ACC112 (cell line): Measurements from ENCODE around the gene VANGL2.
A peak's percentile ranks its signal among the peaks of the same experiment; 100 is the strongest.

ENCODE experiments used
- H2AFZ ChIP-seq: fragments of 200-600 bp; sonication (generic); one replicate; pipeline ENCODE4 v1.6.0; 2017; ENCODE audit warnings: antibody characterized with exemption, low read length; ENCODE audit not compliant: unreplicated experiment
- H3K27ac ChIP-seq: fragments of 200-600 bp; sonication (generic); 2 replicates; pipeline ENCODE4 v1.5.1; 2014; ENCODE audit warnings: low read depth, mild to moderate bottlenecking, antibody characterized with exemption, low read length, moderate library complexity
- H3K27me3 ChIP-seq: fragments of 200-600 bp; sonication (generic); 2 replicates; pipeline ENCODE4 v1.6.1; 2014; ENCODE audit warnings: mild to moderate bottlenecking, antibody characterized with exemption, low read length, moderate library complexity, mixed read lengths; ENCODE audit not compliant: insufficient read depth
- H3K36me3 ChIP-seq: fragments of 200-600 bp; sonication (generic); 2 replicates; pipeline ENCODE4 v1.6.1; 2016; ENCODE audit warnings: mild to moderate bottlenecking, antibody characterized with exemption, low read length, moderate library complexity, mixed read lengths; ENCODE audit not compliant: insufficient read depth
- H3K4me1 ChIP-seq: fragments of 200-600 bp; sonication (generic); one replicate; pipeline ENCODE4 v1.6.1; 2016; ENCODE audit warnings: low read length, mixed read lengths; ENCODE audit not compliant: insufficient read depth, unreplicated experiment, control insufficient read depth
- H3K4me3 ChIP-seq: fragments of 200-600 bp; sonication (generic); 2 replicates; pipeline ENCODE4 v1.5.1; 2014; ENCODE audit warnings: mild to moderate bottlenecking, low read depth, low read length
- H3K79me2 ChIP-seq: fragments of 200-600 bp; sonication (generic); one replicate; pipeline ENCODE4 v1.6.0; 2016; ENCODE audit warnings: low read length; ENCODE audit not compliant: control insufficient read depth, unreplicated experiment, insufficient read depth

Gene VANGL2

DNA sequence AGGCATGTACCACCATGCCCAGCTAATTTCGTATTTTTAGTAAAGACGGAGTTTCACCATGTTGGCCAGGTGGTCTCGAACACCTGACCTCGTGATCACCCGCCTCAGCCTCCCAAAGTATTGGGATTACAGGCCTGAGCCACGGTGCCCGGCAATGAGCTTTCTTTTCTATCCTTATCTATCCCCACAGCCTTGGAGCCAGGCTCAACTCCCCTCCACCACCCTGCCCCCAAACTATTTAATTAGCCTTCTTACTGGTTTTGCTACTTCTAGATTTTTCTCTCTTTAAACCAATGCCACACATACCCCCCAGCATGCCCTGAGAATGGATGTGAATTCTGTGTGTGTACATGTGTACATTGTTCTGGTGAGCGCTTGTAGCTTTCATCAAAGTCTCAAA is 5.7 kb upstream of the VANGL2 start:
- Histone ChIP-seq H3K27me3 (peaks cover 82% of the 10 kb centered on the region), H3K27ac (no peak overlapping the region), H2AFZ (no peak overlapping the region), H3K4me1 (no peaks in the 10 kb centered on the region), H3K4me3 (no peak overlapping the region), H3K79me2 (no peaks in the 10 kb centered on the region), H3K36me3 (no peaks in the 10 kb centered on the region)

DNA sequence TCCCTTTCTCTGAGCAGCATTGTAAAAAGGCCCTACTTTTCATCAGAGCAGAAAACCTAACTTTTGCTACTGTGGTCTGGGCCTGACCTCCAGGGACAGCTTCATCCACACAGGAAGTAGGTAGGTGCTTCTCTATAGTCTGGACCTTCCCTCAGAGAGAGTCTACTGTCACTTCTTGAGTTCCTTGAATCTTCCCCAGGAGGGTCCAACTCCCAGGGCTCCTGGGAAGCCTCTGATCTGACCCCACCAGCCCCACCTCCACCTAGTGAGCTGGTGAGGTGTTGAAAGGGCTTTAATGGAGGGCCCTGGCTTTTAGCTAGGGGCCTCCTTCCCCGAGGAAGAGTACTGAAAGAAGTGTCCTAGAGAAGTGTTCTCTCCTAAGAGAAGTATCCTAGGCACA is 2.7 kb upstream of the VANGL2 start:
- H3K79me2 ChIP-seq = no peaks in the 10 kb centered on the region
- peaks cover 85% of the 10 kb centered on the region for H3K27me3 ChIP-seq
- no peak overlapping the region for H2AFZ ChIP-seq
- H3K27ac ChIP-seq = no peak overlapping the region
- H3K4me1 ChIP-seq = no peaks in the 10 kb centered on the region
- H3K4me3 ChIP-seq = no peak overlapping the region
- H3K36me3 ChIP-seq = no peaks in the 10 kb centered on the region

GRCh38 chr1:160398823-160399222 is 1.5 kb upstream of the VANGL2 start:
- H3K36me3 ChIP-seq = no peaks in the 10 kb centered on the region
- no peaks in the 10 kb centered on the region for H3K79me2 ChIP-seq
- H3K27ac ChIP-seq = no peak overlapping the region
- no peak overlapping the region for H3K4me3 ChIP-seq
- no peaks in the 10 kb centered on the region for H3K4me1 ChIP-seq
- H2AFZ ChIP-seq = no peak overlapping the region
- H3K27me3 ChIP-seq = peaks cover 88% of the 10 kb centered on the region

GRCh38 chr1:160399544-160400222 is 681 bp upstream of the VANGL2 start:
- Histone ChIP-seq H3K36me3 (no peaks in the 10 kb centered on the region), H3K4me1 (no peaks in the 10 kb centered on the region), H3K27me3 (peaks cover 91% of the 10 kb centered on the region), H3K27ac (no peak overlapping the region), H3K4me3 (peak overlapping the region; percentile 49), H2AFZ (no peak overlapping the region), H3K79me2 (no peaks in the 10 kb centered on the region)

DNA sequence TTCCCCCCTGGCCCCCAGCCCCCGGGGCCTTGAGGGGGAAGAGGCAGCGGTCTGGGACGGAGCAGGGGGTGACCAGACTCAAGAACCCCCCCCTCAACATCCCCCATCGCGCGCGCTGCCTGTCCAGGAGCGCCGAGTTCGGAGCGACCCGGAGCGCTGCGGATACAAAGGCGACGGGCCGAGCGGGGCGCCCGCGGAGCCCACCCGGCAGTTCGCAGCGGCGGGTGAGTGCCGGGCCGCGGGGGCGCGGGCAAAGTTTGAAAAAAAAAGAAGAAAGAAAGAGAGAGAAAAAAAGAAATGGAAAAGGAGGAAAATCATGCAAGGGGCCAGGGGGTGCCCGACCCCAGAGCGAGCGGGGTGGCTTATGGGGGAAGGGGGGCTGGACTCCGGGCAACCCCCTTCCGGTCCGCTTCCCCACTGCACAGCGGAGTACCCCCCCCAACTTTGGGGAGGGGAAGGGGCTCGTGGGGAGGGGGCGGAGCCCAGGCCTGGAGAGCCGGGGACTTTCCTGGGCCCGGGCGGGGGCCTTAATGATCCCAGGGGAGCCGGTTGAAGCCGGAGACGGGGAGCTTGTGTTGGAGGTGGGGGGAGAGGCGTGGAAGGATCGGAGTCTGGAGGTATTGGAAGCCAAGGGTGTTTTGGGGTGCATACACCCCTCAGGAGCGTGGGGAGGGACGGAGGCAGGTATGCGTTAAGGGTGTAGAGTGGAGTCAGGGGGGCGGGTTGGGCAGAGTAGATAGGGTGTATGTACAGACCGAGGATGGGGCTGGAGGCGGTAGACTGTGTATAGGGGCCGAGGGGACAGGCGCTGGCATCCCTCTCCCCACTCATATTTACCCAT is 502 bp downstream of the VANGL2 start:
- Histone ChIP-seq H3K4me3 (peak overlapping the region; percentile 53), H3K27me3 (peaks cover 89% of the 10 kb centered on the region), H3K27ac (no peak overlapping the region), H3K4me1 (no peaks in the 10 kb centered on the region), H3K79me2 (no peaks in the 10 kb centered on the region), H2AFZ (no peak overlapping the region), H3K36me3 (no peaks in the 10 kb centered on the region)

GRCh38 chr1:160401487-160401805 is 1.1 kb downstream of the VANGL2 start:
- no peaks in the 10 kb centered on the region for H3K36me3 ChIP-seq
- H2AFZ ChIP-seq = no peak overlapping the region
- H3K27me3 ChIP-seq = peaks cover 91% of the 10 kb centered on the region
- no peak overlapping the region for H3K27ac ChIP-seq
- no peaks in the 10 kb centered on the region for H3K79me2 ChIP-seq
- no peak overlapping the region for H3K4me3 ChIP-seq
- no peaks in the 10 kb centered on the region for H3K4me1 ChIP-seq

- no peak overlapping the region for H3K27ac ChIP-seq
- no peak overlapping the region for H3K4me3 ChIP-seq
- peaks cover 86% of the 10 kb centered on the region for H3K27me3 ChIP-seq
- H2AFZ ChIP-seq = no peak overlapping the region
- no peaks in the 10 kb centered on the region for H3K36me3 ChIP-seq
- H3K79me2 ChIP-seq = no peaks in the 10 kb centered on the region
- H3K4me1 ChIP-seq = no peaks in the 10 kb centered on the region
Observed at GRCh38 chr1:160402001-160402795, 1.8 kb downstream of the VANGL2 start.

- H3K27ac ChIP-seq = no peak overlapping the region
- no peak overlapping the region for H3K4me3 ChIP-seq
- H3K27me3 ChIP-seq = peaks cover 84% of the 10 kb centered on the region
- no peaks in the 10 kb centered on the region for H3K4me1 ChIP-seq
- no peaks in the 10 kb centered on the region for H3K79me2 ChIP-seq
- no peaks in the 10 kb centered on the region for H3K36me3 ChIP-seq
- no peak overlapping the region for H2AFZ ChIP-seq
Observed at GRCh38 chr1:160403244-160403643, 2.9 kb downstream of the VANGL2 start.

GRCh38 chr1:160404094-160404493 is 3.7 kb downstream of the VANGL2 start:
- Histone ChIP-seq H3K79me2 (no peaks in the 10 kb centered on the region), H3K4me1 (no peaks in the 10 kb centered on the region), H3K4me3 (no peak overlapping the region), H3K27ac (no peak overlapping the region), H3K36me3 (no peaks in the 10 kb centered on the region), H3K27me3 (peaks cover 84% of the 10 kb centered on the region), H2AFZ (no peak overlapping the region)

DNA sequence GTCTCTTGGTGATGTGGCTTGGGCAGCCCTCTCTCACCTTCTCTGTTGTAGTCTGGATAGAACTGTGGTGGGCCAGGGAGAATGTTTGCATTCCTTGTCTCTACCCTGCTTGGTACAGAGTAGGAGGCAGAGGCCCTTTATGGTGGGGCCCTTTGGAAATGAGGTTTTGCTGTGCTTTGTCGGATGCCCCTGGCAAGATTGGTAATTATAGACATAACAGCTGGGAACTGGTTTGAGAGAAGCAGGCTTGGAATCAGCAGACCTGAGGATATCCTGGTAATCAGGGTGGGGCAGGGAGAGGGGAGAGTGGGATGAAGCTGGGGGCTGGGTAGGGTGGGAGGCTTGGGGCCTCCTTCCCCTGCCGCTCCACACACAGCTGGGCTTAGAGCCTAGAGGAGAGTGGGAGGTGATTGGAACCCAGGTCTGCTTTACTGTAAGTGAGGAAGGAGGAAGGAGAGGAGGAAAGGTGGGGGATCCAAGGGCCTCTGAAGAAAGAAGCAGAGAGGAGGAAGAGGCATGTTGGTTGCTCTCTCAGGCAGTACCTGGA is 5.0 kb downstream of the VANGL2 start:
- no peak overlapping the region for H3K27ac ChIP-seq
- H2AFZ ChIP-seq = no peak overlapping the region
- no peaks in the 10 kb centered on the region for H3K79me2 ChIP-seq
- peaks cover 84% of the 10 kb centered on the region for H3K27me3 ChIP-seq
- no peaks in the 10 kb centered on the region for H3K4me1 ChIP-seq
- no peak overlapping the region for H3K4me3 ChIP-seq
- H3K36me3 ChIP-seq = no peaks in the 10 kb centered on the region
